GM18498 (cell line): Measurements from ENCODE around the gene ITGA6.

Source experiments
- ATAC-seq: cut with Tn5 transposase; IDR thresholded peaks from one replicate; pipeline ENCODE4 v1.9.1; 2021; ENCODE audit warnings: mild to moderate bottlenecking, moderate library complexity; ENCODE audit not compliant: unreplicated experiment

Gene ITGA6

GRCh38 chr2:172427256-172427989 is at the start of gene ITGA6:
Gene ITGA6 (plus strand): TSS chr2:172427586.
- ATAC-seq, result peak; percentile 66

- no peak for ATAC-seq
Measured at GRCh38 chr2:172380436-172381274, 46.7 kb upstream of the ITGA6 start.

- no peak for ATAC-seq
Measured at GRCh38 chr2:172381275-172382027, 45.9 kb upstream of the ITGA6 start.

- ATAC-seq, result no peak
Measured at GRCh38 chr2:172387361-172387760, 40.0 kb upstream of the ITGA6 start.

- no peak for ATAC-seq
Measured at GRCh38 chr2:172389685-172390339, 37.6 kb upstream of the ITGA6 start.

- ATAC-seq, result no peak
Measured at GRCh38 chr2:172394002-172394401, 33.4 kb upstream of the ITGA6 start.

GRCh38 chr2:172395503-172395902 is 31.9 kb upstream of the ITGA6 start:
- ATAC-seq, result no peak

GRCh38 chr2:172397148-172397834 is 30.1 kb upstream of the ITGA6 start:
- no peak for ATAC-seq

- ATAC-seq, result no peak
Measured at GRCh38 chr2:172398440-172398839, 28.9 kb upstream of the ITGA6 start.

- ATAC-seq, result no peak
Measured at GRCh38 chr2:172399765-172400164, 27.6 kb upstream of the ITGA6 start.

GRCh38 chr2:172402198-172402597 is 25.2 kb upstream of the ITGA6 start:
- ATAC-seq, result no peak

GRCh38 chr2:172403402-172403801 is 24.0 kb upstream of the ITGA6 start:
- ATAC-seq, result no peak

- no peak for ATAC-seq
Measured at GRCh38 chr2:172403881-172404468, 23.4 kb upstream of the ITGA6 start.

- ATAC-seq, result no peak
Measured at GRCh38 chr2:172404824-172405223, 22.6 kb upstream of the ITGA6 start.

- ATAC-seq, result no peak
Measured at GRCh38 chr2:172405673-172406072, 21.7 kb upstream of the ITGA6 start.

GRCh38 chr2:172408143-172408766 is 19.1 kb upstream of the ITGA6 start:
- no peak for ATAC-seq

- ATAC-seq, result no peak
Measured at GRCh38 chr2:172409042-172409441, 18.3 kb upstream of the ITGA6 start.

- no peak for ATAC-seq
Measured at GRCh38 chr2:172412984-172413492, 14.3 kb upstream of the ITGA6 start.

- ATAC-seq, result no peak
Measured at GRCh38 chr2:172415157-172415864, 12.1 kb upstream of the ITGA6 start.
